Measurements from ENCODE around the gene TEC. TPM values are rescaled to one million over a fixed set of nuclear protein-coding genes. Genes with fewer than 3 reads are reported as not detected.
"Not testable (repeated sequence)": the region's sequence is repeated elsewhere in the genome, so short reads cannot be mapped to it uniquely, and the experiment has no call there.

The TEC gene
- polyA plus RNA-seq, 1 donor from 2014 or later, result not detected

DNA sequence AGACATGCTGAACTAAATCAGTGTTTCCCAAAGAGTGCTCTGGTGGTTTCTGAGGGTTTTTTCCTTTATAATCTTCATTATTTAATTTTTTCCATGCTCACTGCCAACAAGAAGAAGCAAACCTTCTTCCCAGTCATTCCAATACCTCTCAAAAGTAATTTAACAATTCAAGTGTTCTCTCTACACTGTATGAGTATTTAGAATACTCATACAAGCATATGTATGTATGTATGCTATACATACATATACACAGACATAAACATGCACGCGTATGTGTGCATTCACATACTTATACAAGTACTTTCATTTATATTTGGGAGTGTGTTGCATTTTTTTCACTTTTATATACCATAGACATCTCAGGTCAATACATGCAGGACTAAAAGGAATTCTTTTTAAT, 81.2 kb downstream of the TEC start:
- Histone ChIP-seq H3F3A (ENCODE audit: insufficient read depth, low read length, poor library complexity, severe bottlenecking) (no peaks in the 10 kb centered on the region), H3K9me3 (ENCODE audit: low read length) (no peaks in the 10 kb centered on the region), H3K4me2 (ENCODE audit: low read length) (no peak overlapping the region), H3K36me3 (ENCODE audit: insufficient read depth, low read length) (no peaks in the 10 kb centered on the region), H2AFZ (ENCODE audit: low read depth, low read length) (no peak overlapping the region), H3K9me2 (ENCODE audit: insufficient read depth, low read length) (no peaks in the 10 kb centered on the region), H3K9ac (ENCODE audit: low read length) (no peak overlapping the region), H3K4me3 (ENCODE audit: low read length) (no peak overlapping the region), H3K79me2 (replicated peaks; ENCODE audit: insufficient read depth, low read length) (no peaks in the 10 kb centered on the region), H3K27ac (ENCODE audit: low read length) (no peak overlapping the region), H3K27me3 (ENCODE audit: insufficient read depth, low read depth, low read length) (no peaks in the 10 kb centered on the region), H4K20me1 (ENCODE audit: insufficient read depth) (no peaks in the 10 kb centered on the region)
- TF ChIP-seq, protein P1, sequence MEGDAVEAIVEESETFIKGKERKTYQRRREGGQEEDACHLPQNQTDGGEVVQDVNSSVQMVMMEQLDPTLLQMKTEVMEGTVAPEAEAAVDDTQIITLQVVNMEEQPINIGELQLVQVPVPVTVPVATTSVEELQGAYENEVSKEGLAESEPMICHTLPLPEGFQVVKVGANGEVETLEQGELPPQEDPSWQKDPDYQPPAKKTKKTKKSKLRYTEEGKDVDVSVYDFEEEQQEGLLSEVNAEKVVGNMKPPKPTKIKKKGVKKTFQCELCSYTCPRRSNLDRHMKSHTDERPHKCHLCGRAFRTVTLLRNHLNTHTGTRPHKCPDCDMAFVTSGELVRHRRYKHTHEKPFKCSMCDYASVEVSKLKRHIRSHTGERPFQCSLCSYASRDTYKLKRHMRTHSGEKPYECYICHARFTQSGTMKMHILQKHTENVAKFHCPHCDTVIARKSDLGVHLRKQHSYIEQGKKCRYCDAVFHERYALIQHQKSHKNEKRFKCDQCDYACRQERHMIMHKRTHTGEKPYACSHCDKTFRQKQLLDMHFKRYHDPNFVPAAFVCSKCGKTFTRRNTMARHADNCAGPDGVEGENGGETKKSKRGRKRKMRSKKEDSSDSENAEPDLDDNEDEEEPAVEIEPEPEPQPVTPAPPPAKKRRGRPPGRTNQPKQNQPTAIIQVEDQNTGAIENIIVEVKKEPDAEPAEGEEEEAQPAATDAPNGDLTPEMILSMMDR (IDR thresholded peaks at IDR 0.05; ENCODE audit: poor library complexity, severe bottlenecking), result no peak
- no peak for TF ChIP-seq POLR2AphosphoS5 (IDR thresholded peaks at IDR 0.05)
- TF ChIP-seq EZH2 (IDR thresholded peaks at IDR 0.05; ENCODE audit: borderline replicate concordance, insufficient read depth, low read length, poor library complexity, severe bottlenecking), result no peak
- no peak for TF ChIP-seq SMC3 (conservative IDR thresholded peaks at IDR 0.05; ENCODE audit: poor library complexity)
- TF ChIP-seq MXI1 (conservative IDR thresholded peaks at IDR 0.05; ENCODE audit: poor library complexity, severe bottlenecking), result no peak
- TF ChIP-seq, protein P2, sequence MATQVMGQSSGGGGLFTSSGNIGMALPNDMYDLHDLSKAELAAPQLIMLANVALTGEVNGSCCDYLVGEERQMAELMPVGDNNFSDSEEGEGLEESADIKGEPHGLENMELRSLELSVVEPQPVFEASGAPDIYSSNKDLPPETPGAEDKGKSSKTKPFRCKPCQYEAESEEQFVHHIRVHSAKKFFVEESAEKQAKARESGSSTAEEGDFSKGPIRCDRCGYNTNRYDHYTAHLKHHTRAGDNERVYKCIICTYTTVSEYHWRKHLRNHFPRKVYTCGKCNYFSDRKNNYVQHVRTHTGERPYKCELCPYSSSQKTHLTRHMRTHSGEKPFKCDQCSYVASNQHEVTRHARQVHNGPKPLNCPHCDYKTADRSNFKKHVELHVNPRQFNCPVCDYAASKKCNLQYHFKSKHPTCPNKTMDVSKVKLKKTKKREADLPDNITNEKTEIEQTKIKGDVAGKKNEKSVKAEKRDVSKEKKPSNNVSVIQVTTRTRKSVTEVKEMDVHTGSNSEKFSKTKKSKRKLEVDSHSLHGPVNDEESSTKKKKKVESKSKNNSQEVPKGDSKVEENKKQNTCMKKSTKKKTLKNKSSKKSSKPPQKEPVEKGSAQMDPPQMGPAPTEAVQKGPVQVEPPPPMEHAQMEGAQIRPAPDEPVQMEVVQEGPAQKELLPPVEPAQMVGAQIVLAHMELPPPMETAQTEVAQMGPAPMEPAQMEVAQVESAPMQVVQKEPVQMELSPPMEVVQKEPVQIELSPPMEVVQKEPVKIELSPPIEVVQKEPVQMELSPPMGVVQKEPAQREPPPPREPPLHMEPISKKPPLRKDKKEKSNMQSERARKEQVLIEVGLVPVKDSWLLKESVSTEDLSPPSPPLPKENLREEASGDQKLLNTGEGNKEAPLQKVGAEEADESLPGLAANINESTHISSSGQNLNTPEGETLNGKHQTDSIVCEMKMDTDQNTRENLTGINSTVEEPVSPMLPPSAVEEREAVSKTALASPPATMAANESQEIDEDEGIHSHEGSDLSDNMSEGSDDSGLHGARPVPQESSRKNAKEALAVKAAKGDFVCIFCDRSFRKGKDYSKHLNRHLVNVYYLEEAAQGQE (IDR thresholded peaks at IDR 0.05; ENCODE audit: borderline replicate concordance), result no peak

DNA sequence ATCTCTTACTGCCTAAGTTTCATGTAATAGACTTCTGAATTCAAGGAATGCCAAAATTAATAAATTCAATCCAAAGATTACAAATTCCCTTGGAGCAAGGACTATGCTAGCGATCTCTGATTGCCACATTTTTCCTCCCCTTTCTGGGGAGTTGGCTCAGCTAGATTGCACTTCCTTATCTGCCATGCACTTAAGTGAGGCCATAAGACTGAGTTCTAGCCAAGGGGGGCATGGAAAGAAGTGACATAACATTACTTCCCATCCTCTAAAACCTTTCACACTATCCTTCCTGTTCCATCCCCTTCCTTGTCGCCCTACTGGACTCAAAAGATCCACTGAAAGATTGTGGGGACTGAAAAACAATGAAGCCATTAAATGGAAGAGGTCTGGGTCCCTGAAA, 81.8 kb downstream of the TEC start:
- Histone ChIP-seq H3K79me2 (replicated peaks; ENCODE audit: insufficient read depth, low read length) (no peaks in the 10 kb centered on the region), H3K36me3 (ENCODE audit: insufficient read depth, low read length) (no peaks in the 10 kb centered on the region), H3K4me2 (ENCODE audit: low read length) (no peak overlapping the region), H3K27me3 (ENCODE audit: insufficient read depth, low read depth, low read length) (no peaks in the 10 kb centered on the region), H3K9me3 (ENCODE audit: low read length) (no peaks in the 10 kb centered on the region), H4K20me1 (ENCODE audit: insufficient read depth) (no peaks in the 10 kb centered on the region), H3K4me3 (ENCODE audit: low read length) (no peak overlapping the region), H3F3A (ENCODE audit: insufficient read depth, low read length, poor library complexity, severe bottlenecking) (no peaks in the 10 kb centered on the region), H2AFZ (ENCODE audit: low read depth, low read length) (no peak overlapping the region), H3K9me2 (ENCODE audit: insufficient read depth, low read length) (no peaks in the 10 kb centered on the region), H3K9ac (ENCODE audit: low read length) (no peak overlapping the region), H3K27ac (ENCODE audit: low read length) (no peak overlapping the region)
- TF ChIP-seq, protein P1 (IDR thresholded peaks at IDR 0.05; ENCODE audit: poor library complexity, severe bottlenecking), result no peak
- TF ChIP-seq RAD21 (conservative IDR thresholded peaks at IDR 0.05) (no peak), SMC3 (conservative IDR thresholded peaks at IDR 0.05; ENCODE audit: poor library complexity) (no peak), MXI1 (conservative IDR thresholded peaks at IDR 0.05; ENCODE audit: poor library complexity, severe bottlenecking) (no peak), EP300 (conservative IDR thresholded peaks at IDR 0.05; ENCODE audit: poor library complexity, severe bottlenecking) (no peak), TAF1 (IDR thresholded peaks at IDR 0.05; ENCODE audit: low read depth) (no peak), POLR2AphosphoS5 (IDR thresholded peaks at IDR 0.05) (no peak), EZH2 (IDR thresholded peaks at IDR 0.05; ENCODE audit: borderline replicate concordance, insufficient read depth, low read length, poor library complexity, severe bottlenecking) (no peak)
- TF ChIP-seq, protein P2 (IDR thresholded peaks at IDR 0.05; ENCODE audit: borderline replicate concordance), result no peak

DNA sequence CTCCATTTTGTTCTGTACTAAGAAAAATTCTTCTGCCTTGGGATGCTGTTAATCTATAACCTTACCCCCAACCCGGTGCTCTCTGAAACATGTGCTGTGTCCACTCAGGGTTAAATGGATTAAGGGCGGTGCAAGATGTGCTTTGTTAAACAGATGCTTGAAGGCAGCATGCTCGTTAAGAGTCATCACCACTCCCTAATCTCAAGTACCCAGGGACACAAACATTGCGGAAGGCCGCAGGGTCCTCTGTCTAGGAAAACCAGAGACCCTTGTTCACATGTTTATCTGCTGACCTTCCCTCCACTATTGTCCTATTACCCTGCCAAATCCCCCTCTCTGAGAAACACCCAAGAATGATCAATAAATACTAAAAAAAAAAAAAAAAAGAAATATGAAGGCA, 82.6 kb downstream of the TEC start:
- not testable (repeated sequence) for H3K36me3 ChIP-seq (ENCODE audit: insufficient read depth, low read length); H3F3A ChIP-seq (ENCODE audit: insufficient read depth, low read length, poor library complexity, severe bottlenecking); H2AFZ ChIP-seq (ENCODE audit: low read depth, low read length); H4K20me1 ChIP-seq (ENCODE audit: insufficient read depth); H3K27me3 ChIP-seq (ENCODE audit: insufficient read depth, low read depth, low read length); H3K4me2 ChIP-seq (ENCODE audit: low read length); H3K79me2 ChIP-seq (replicated peaks; ENCODE audit: insufficient read depth, low read length); H3K9me3 ChIP-seq (ENCODE audit: low read length); H3K9ac ChIP-seq (ENCODE audit: low read length); H3K9me2 ChIP-seq (ENCODE audit: insufficient read depth, low read length); H3K27ac ChIP-seq (ENCODE audit: low read length); H3K4me3 ChIP-seq (ENCODE audit: low read length)
